HCT116 (cell line): Measurements from ENCODE around the gene ZDHHC14. TPM values are rescaled to one million over a fixed set of nuclear protein-coding genes. Genes with fewer than 3 reads are reported as not detected.
A peak's percentile ranks its signal among the peaks of the same experiment; 100 is the strongest.

Source experiments
- ATAC-seq: fragments of 200-7000 bp; cut with Tn5 transposase; 2 replicates; pipeline ENCODE4 v1.9.1; 2020; ENCODE audit warnings: mild to moderate bottlenecking, moderate library complexity
- BruUV-seq: library from RNA; stranded (reverse); fragments of 400-500 nt; replicated peaks from 2 replicates; lab custom pipeline; 2021; lab: Mats Ljungman, UMichigan
- CTCF ChIA-PET: fragments of 300-600 bp; sonication (Branson Sonifier 250); formaldehyde crosslinking; loops from one replicate; lab custom pipeline; 2021; ENCODE audit warnings: antibody characterized with exemption; lab: Charles Lee
- POLR2A ChIA-PET: fragments of 300-600, 350-600 bp; sonication (Branson Sonifier 250); formaldehyde crosslinking; loops from one replicate; lab custom pipeline; 2021; ENCODE audit warnings: antibody characterized with exemption; lab: Charles Lee
- RAD21 ChIA-PET, 2 experiments: fragments of 300-600 bp; sonication (Branson Sonifier 250); formaldehyde crosslinking; loops; one replicate each; lab custom pipeline; 2023; ENCODE audit warnings: low total read pairs in 2 of 2; ENCODE audit not compliant: uncharacterized antibody in 2 of 2, unreplicated experiment in 2 of 2, low non-redundant PET in 1 of 2; lab: Charles Lee
- DNase-seq: peaks from one replicate; pipeline ENCODE4 v3.0.0-alpha.2; 2010; ENCODE audit warnings: low read depth, low spot score
- H2AFZ ChIP-seq: fragments of 200-600 bp; shearing (Covaris generic), sonication (generic); 2 replicates; pipeline ENCODE4 v1.6.1; 2017; ENCODE audit warnings: low read depth, mixed run types, mixed read lengths, antibody characterized with exemption, low read length; ENCODE audit not compliant: poor library complexity, severe bottlenecking
- H3K27ac ChIP-seq: 2 replicates; pipeline ENCODE4 v1.5.1; 2012; ENCODE audit warnings: low read depth, low read length
- H3K27me3 ChIP-seq: fragments of 200-600 bp; sonication (generic); 2 replicates; pipeline ENCODE4 v1.6.1; 2016; ENCODE audit warnings: mixed run types, low read length, mixed read lengths; ENCODE audit not compliant: insufficient read depth
- H3K36me3 ChIP-seq, 2 experiments: fragments of 200-500 bp in 1 of 2; fragments of 200-600 bp in 1 of 2; sonication (Bioruptor generic) in 1 of 2; sonication (generic) in 1 of 2; 2 replicates each; pipeline versions ENCODE4 v1.5.1 to v1.6.1; 2014 to 2016; ENCODE audit warnings: low read length in 2 of 2, inconsistent platforms in 1 of 2, mixed read lengths in 1 of 2, mixed run types in 1 of 2; ENCODE audit not compliant: insufficient read depth in 2 of 2, control insufficient read depth in 1 of 2
- H3K4me1 ChIP-seq, 2 experiments: fragments of 200-600 bp in 1 of 2; sonication (generic) in 1 of 2; 2 replicates each; pipeline versions ENCODE4 v1.5.1 to v1.6.1; 2012 to 2017; ENCODE audit warnings: low read length in 2 of 2, inconsistent platforms in 1 of 2, mild to moderate bottlenecking in 1 of 2, mixed read lengths in 1 of 2, mixed run types in 1 of 2, moderate library complexity in 1 of 2; ENCODE audit not compliant: insufficient read depth in 2 of 2, control insufficient read depth in 1 of 2
- H3K4me2 ChIP-seq: fragments of 200-600 bp; sonication (generic); 2 replicates; pipeline ENCODE4 v1.6.1; 2017; ENCODE audit warnings: mixed run types, low read length, mixed read lengths
- H3K4me3 ChIP-seq, 2 experiments: fragments of 200-600 bp in 1 of 2; sonication (generic) in 1 of 2; replicated peaks in 1 of 2; 2 replicates each; pipeline ENCODE4 v1.5.1; 2011 to 2016; ENCODE audit warnings: low read length in 2 of 2, control low read depth in 1 of 2, low read depth in 1 of 2, mild to moderate bottlenecking in 1 of 2, mixed read lengths in 1 of 2, mixed run types in 1 of 2
- H3K79me2 ChIP-seq: fragments of 200-600 bp; sonication (generic); 2 replicates; pipeline ENCODE4 v1.6.1; 2017; ENCODE audit warnings: mild to moderate bottlenecking, mixed run types, low read length, moderate library complexity, mixed read lengths; ENCODE audit not compliant: insufficient read depth
- H3K9ac ChIP-seq: fragments of 200-600 bp; sonication (generic); 2 replicates; pipeline ENCODE4 v1.6.1; 2016; ENCODE audit warnings: low read length, mixed read lengths
- H3K9me2 ChIP-seq: fragments of 200-600 bp; sonication (generic), shearing (Covaris generic); 2 replicates; pipeline ENCODE4 v1.6.1; 2017; ENCODE audit warnings: mixed run types, mild to moderate bottlenecking, moderate library complexity; ENCODE audit not compliant: insufficient read depth
- H3K9me3 ChIP-seq, 2 experiments: fragments of 200-500 bp in 1 of 2; fragments of 200-600 bp in 1 of 2; sonication (Bioruptor generic) in 1 of 2; sonication (generic) in 1 of 2; 2 replicates each; pipeline ENCODE4 v1.6.1; 2014 to 2017; ENCODE audit warnings: low read length in 2 of 2, mixed read lengths in 2 of 2, inconsistent platforms in 1 of 2, low read depth in 1 of 2, mild to moderate bottlenecking in 1 of 2, mixed run types in 1 of 2, moderate library complexity in 1 of 2; ENCODE audit not compliant: control insufficient read depth in 1 of 2, insufficient read depth in 1 of 2
- H4K20me1 ChIP-seq: fragments of 200-600 bp; sonication (generic), shearing (Covaris generic); 2 replicates; pipeline ENCODE4 v1.6.1; 2017; ENCODE audit warnings: mixed run types, mild to moderate bottlenecking, moderate library complexity; ENCODE audit not compliant: insufficient read depth
- CBX3 ChIP-seq: IDR thresholded peaks from 2 replicates; pipeline ENCODE4 v1.6.1; 2012; ENCODE audit warnings: low read depth
- CTCF ChIP-seq, 3 experiments: fragments of 200-600 bp in 1 of 3; sonication (generic) in 1 of 3; IDR thresholded peaks in 2 of 3; conservative IDR thresholded peaks in 1 of 3; 2 replicates each; pipeline ENCODE4 v1.5.1; 2012 to 2017; ENCODE audit warnings: low read depth in 2 of 3, low read length in 2 of 3, antibody characterized with exemption in 1 of 3, borderline replicate concordance in 1 of 3, control low read depth in 1 of 3, mild to moderate bottlenecking in 1 of 3, mixed read lengths in 1 of 3, mixed run types in 1 of 3, moderate library complexity in 1 of 3; ENCODE audit not compliant: insufficient read depth in 1 of 3
- REST ChIP-seq: IDR thresholded peaks from 2 replicates; pipeline ENCODE4 v1.6.1; 2012; ENCODE audit warnings: low read depth
- intact Hi-C: fragments of 100-400 bp; cut with micrococcal nuclease; formaldehyde crosslinking; loops from 2 replicates; pipeline ENCODE4 v1.10.0; 2022
- total RNA-seq: library from RNA; stranded (reverse); gene quantifications from one replicate; pipeline ENCODE4 v1.2.1, GENCODE V29; 2021; ENCODE audit not compliant: unreplicated experiment

The ZDHHC14 gene
- total RNA-seq, 1 experiment from 2014 or later = 5.3 TPM

DNA sequence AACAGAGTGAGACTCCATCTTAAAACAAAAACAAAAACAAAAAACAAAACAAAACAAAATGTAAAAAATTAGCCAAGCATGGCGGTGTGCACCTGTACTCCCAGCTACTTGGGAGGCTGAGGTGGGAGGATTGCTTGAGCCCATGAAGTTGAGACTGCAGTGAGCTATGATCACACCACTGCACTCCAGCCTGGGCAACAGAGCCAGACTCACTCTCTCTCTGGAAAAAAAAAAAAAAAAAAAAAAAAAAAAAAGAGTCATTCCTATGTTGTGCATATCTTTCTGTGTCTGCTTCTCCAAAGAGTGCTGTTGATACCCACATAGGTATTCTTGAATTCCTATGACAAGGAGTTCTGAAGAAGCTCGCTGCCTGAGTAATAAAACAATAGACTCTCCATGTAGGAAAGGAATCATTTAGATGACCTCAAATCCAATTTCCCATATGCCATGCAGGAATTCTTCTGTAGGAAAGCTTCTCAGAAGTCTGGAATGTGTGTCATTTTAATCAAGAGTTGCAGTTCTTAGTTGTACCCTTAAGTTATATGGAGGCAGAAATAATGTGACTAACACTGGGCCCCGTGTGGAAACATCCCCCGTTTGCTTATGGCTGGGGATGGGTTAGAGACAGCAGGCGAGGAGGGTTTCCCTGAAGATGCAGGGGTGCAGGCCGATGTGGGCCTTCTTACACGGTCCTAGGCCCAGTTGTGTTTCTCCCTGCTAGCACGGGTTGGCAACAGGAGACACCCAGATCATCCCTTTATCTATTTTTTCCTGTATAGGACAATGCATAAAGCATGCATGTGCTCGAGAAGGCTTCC lies 79.4 kb downstream of the ZDHHC14 start (continued):
- TF ChIP-seq REST = no peak

GRCh38 chr6:157461000-157461915 lies 80.3 kb downstream of the ZDHHC14 start:
- BruUV-seq = no TSS peak
- no peak overlapping the region for H3K27ac ChIP-seq
- RAD21 ChIA-PET = no interaction called here
- H3K4me1 ChIP-seq = peaks cover 0 to 13% of the 10 kb centered on the region in 2 experiments; a peak in 2 of 4 replicates
- TF ChIP-seq CTCF (IDR thresholded peaks at IDR 0.05 in 2 of 3, conservative IDR thresholded peaks at IDR 0.05 in 1 of 3; ENCODE audit: borderline replicate concordance in 1 of 3, insufficient read depth in 1 of 3, low read depth in 2 of 3, low read length in 2 of 3) (peak in 1 of 3 experiments; percentile 21; a peak in 2 of 6 replicates), CBX3 (no peak)
- no peaks in the 10 kb centered on the region for H3K9me3 ChIP-seq
- H3K79me2 ChIP-seq = no peaks in the 10 kb centered on the region
- no peaks in the 10 kb centered on the region for H3K36me3 ChIP-seq
- CTCF ChIA-PET = no interaction called here
- POLR2A ChIA-PET = no interaction called here
- no peak overlapping the region for H3K4me2 ChIP-seq
- DNase-seq = no peak
- no peak overlapping the region for H2AFZ ChIP-seq
- no peak overlapping the region for H3K9ac ChIP-seq
- H3K4me3 ChIP-seq = no peak overlapping the region
- H3K9me2 ChIP-seq = no peaks in the 10 kb centered on the region
- no peaks in the 10 kb centered on the region for H4K20me1 ChIP-seq
- intact Hi-C loops = no loop called here
- no peaks in the 10 kb centered on the region for H3K27me3 ChIP-seq
- peak; percentile 61 for ATAC-seq
